Ectodermal cell (in vitro differentiated cells): ENCODE results near the gene MAPKAPK2.

Source experiments
- H3K27ac ChIP-seq: 2 replicates; pipeline ENCODE4 v1.7.0; 2013; ENCODE audit warnings: mild to moderate bottlenecking, low read depth, low read length; ENCODE audit not compliant: insufficient read depth, poor library complexity, severe bottlenecking
- H3K27me3 ChIP-seq: 2 replicates; pipeline ENCODE4 v1.7.0; 2013; ENCODE audit warnings: mild to moderate bottlenecking, low read length; ENCODE audit not compliant: insufficient read depth, control insufficient read depth, poor library complexity, severe bottlenecking
- H3K36me3 ChIP-seq: one replicate; pipeline ENCODE4 v1.7.0; 2013; ENCODE audit warnings: low read length; ENCODE audit not compliant: control insufficient read depth, insufficient read depth
- H3K4me1 ChIP-seq: one replicate; pipeline ENCODE4 v1.7.0; 2013; ENCODE audit warnings: low read length; ENCODE audit not compliant: control insufficient read depth, insufficient read depth
- H3K4me3 ChIP-seq: 2 replicates; pipeline ENCODE4 v1.7.0; 2013; ENCODE audit warnings: low read depth, low read length, control low read depth; ENCODE audit not compliant: insufficient read depth
- H3K9me3 ChIP-seq: 2 replicates; pipeline ENCODE4 v1.7.0; 2013; ENCODE audit warnings: mild to moderate bottlenecking, low read length, moderate library complexity; ENCODE audit not compliant: control insufficient read depth
- WGBS, 2 experiments: methylation state at CpG; one replicate each; pipeline ENCODE4 v1.1.7; 2013; ENCODE audit warnings: missing lambda C conversion rate in 2 of 2; 5-methylcytosine and 5-hydroxymethylcytosine counted together

The MAPKAPK2 gene

DNA sequence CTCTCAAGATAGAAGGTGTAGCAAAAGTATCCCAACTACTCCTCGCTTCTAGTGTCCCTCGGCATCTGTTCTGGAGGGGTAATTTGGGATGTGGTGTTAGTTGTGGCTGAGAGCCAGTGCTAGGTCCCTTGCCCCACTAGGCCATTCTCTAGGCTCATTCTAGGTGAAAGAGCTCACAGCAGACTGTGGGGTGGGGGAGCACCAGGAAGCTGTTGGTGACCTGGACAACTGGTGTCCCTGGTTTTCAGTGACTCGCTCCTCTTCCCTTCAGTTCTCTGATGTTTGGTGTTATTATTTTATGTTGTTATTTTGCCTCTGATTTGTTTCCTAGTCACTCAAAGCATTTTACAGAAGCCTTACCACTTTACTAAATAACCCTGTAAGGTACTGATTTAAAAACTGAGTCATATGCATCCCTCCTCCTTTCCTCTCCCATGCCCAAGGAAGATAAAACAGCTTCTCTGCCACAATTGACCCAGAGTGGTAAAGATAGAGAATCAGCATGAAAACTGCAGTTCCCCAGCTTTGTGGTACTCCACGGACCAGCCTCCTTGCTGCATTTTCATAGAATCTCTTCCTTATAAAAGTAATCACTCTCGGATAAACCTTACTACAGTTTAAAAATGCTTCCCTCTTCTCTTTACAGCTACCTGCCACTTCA is 35.3 kb upstream of the MAPKAPK2 start:
- H3K27ac ChIP-seq: no peak overlapping the region

DNA sequence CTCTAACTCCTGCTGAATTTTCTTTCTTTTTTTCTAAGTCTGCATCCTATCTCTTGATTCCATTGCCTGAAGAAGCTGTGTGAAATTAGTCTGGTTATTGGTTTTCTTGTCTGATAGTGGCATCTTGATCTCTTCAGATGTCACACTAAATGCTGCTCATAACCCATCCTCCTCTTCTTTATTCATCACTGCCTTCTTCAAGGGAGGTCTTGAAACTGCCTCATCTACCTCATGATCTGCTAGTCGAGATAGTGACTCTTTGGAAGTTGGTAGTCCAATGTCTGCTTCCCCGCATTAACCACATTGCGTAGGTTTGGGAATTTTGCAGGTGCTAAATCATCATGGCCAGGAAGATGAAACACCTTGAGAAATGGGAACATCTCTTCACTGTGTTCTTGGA is 33.7 kb upstream of the MAPKAPK2 start:
- Histone ChIP-seq H3K9me3 (no peaks in the 10 kb centered on the region), H3K4me3 (no peak overlapping the region), H3K27me3 (no peaks in the 10 kb centered on the region), H3K36me3 (peaks cover 15% of the 10 kb centered on the region), H3K4me1 (no peaks in the 10 kb centered on the region), H3K27ac (no peak overlapping the region)
- WGBS, 2 experiments: 95 to 97% methylated on average over 3 of the region's 3 CpGs

More for the DNA sequence above, 35.3 kb upstream of the MAPKAPK2 start:
- Histone ChIP-seq H3K27me3 (no peaks in the 10 kb centered on the region), H3K4me1 (no peaks in the 10 kb centered on the region), H3K9me3 (no peaks in the 10 kb centered on the region), H3K36me3 (peaks cover 15% of the 10 kb centered on the region), H3K4me3 (no peak overlapping the region)
- WGBS, 2 experiments: 94 to 97% methylated on average over 5 of the region's 5 CpGs

DNA sequence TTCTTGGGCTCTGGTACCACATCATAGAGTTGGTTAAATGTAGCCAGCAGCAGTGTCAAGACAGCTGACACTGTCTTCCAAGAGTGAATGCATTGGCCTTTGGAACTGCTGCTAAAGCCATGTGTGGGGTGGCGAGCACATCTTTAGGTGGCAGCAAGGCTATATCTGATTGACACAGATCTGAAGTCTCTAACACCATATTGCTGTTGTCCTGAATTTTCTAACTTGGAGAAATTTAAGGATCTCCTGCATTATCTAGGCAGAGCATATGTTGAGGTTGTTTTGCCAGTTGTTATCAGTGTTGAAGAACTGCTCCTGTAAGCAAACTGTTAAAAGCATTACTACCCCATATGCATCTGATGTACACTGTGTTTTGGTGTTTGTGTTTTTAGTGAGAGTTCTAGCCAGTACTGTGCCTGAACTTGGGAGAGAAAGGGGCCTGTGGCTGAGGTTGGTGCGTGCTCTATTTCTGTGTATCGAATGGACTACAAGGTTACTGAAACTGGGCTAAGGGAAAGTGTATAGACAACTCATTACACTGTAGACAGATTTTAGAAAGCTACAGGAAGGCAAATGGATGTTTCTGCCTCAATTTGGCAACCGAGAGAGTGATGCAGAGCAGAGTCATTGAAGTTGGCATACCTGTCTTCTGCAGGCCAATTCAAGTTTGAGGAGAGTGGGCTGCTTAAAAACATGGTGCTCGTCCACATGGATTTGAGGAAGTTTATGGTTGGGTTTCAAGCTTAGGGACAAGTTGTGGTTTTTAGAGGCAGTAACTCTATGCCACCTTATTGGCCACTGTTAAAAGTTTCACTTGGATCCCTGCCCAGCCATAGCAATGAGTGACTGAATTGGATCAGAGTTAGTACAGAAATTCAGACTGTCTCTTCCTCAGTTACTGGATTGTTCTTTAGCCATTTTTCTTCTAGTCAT is 32.5 kb upstream of the MAPKAPK2 start:
- 94 to 98% methylated on average over 5 of the region's 5 CpGs for WGBS, 2 experiments
- no peaks in the 10 kb centered on the region for H3K9me3 ChIP-seq
- no peak overlapping the region for H3K4me3 ChIP-seq
- no peaks in the 10 kb centered on the region for H3K4me1 ChIP-seq
- H3K27ac ChIP-seq: no peak overlapping the region
- H3K36me3 ChIP-seq: peaks cover 7% of the 10 kb centered on the region
- peaks cover 2% of the 10 kb centered on the region for H3K27me3 ChIP-seq

DNA sequence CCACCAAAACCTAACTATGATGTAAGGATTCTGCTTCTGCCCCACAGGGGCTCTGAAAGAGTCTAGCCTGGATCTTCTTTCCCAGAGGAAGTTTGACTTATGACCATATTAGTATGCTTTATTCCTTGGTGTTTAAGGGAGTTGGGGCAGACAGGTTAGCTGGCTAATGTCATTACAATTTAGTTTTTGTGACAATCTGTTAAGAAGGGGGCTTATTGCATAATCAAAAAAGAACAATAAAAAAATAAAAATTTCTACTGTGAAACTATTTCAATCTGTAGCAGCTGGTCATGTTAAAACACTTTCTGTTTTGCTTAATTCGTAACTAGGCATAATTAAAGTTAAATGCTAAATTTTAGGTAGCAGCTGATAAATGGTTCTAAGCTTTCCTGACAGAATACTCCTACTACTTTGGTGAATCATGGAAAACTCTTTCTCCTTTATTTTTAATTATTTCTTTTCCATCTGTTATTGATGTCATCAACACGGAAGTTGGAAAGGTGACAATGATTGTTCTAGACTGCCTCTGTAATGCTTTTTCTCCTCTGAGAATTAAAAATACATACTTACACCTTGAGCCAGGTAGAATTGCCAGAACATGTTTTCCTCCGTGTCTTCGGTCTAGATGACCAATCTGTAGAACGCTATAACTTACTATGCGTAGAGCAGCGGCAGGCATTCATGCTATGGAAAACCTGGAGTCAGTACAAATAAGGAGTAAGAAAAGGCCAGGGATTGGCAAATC is 30.8 kb upstream of the MAPKAPK2 start:
- Histone ChIP-seq H3K27me3 (peaks cover 11% of the 10 kb centered on the region), H3K4me3 (no peak overlapping the region), H3K36me3 (no peaks in the 10 kb centered on the region), H3K4me1 (peaks cover 3% of the 10 kb centered on the region), H3K27ac (no peak overlapping the region), H3K9me3 (no peaks in the 10 kb centered on the region)
- 96 to 97% methylated on average over 7 of the region's 7 CpGs for WGBS, 2 experiments

DNA sequence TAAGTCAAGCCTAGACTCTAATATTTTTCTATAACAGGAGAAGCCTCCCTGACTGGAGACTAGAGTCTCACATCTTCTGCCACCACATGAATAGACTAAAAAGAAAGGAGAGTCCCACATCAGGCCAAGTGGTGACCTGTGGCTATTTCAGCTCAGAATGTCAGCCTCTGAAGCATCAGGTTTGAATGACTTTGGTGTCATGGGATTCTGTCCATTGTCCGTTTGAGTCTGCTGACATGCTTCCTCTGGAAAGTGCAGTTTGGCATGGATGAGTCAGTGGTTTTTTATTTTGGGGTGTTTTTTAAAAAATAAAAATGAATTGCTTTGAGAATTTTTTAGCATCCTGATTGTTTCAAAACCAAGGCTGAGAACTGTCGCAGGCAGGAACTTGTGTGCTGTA is 29.9 kb upstream of the MAPKAPK2 start:
- H3K4me3 ChIP-seq: no peak overlapping the region
- no peaks in the 10 kb centered on the region for H3K36me3 ChIP-seq
- peaks cover 6% of the 10 kb centered on the region for H3K4me1 ChIP-seq
- H3K27me3 ChIP-seq: peaks cover 11% of the 10 kb centered on the region
- no peaks in the 10 kb centered on the region for H3K9me3 ChIP-seq
- 87 to 90% methylated on average over 2 of the region's 2 CpGs for WGBS, 2 experiments
- no peak overlapping the region for H3K27ac ChIP-seq

DNA sequence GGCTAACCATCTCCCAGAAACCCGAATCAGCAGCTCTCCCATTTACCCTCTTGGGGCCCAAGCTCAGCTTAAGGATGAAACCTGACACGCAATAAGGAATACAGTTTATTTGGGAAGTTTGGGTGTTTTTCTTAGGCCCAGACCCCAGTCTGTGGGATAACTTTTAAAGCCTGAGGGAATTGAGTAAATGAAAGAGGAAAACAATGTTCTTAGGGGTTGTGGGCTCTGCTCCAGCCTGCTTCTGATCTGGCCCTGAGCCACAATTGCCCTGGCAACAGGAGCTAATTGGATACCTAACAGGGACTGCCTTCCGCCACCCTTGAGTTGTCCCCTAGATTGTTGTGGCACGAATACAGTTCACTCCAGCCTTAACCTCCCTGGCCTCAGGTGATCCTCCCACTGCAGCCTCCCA is 29.2 kb upstream of the MAPKAPK2 start:
- H3K4me1 ChIP-seq: peaks cover 6% of the 10 kb centered on the region
- WGBS, 2 experiments: 88 to 92% methylated on average over 4 of the region's 4 CpGs
- H3K27me3 ChIP-seq: peaks cover 11% of the 10 kb centered on the region
- no peaks in the 10 kb centered on the region for H3K9me3 ChIP-seq
- H3K27ac ChIP-seq: no peak overlapping the region
- no peaks in the 10 kb centered on the region for H3K36me3 ChIP-seq
- no peak overlapping the region for H3K4me3 ChIP-seq

DNA sequence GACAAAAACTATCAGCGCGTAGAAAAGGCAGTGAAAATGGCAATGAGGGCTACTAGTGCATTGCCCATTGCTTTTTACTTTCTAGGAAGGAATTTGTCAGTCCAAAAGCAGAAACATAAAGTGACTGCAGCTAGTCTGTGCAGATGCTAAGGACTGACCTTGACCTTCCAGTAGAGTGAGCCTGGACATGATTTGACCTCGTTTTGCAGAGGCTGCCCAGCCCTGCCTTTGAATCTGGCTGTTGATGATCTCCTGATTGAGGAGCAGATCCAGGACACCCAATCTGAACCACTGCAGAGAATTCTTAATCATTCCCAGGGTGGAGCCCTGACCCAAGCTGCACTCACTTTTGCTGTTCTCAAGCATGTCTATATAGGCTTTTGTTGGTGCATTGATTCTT is 27.8 kb upstream of the MAPKAPK2 start:
- Histone ChIP-seq H3K4me1 (peaks cover 6% of the 10 kb centered on the region), H3K36me3 (no peaks in the 10 kb centered on the region), H3K27ac (no peak overlapping the region), H3K4me3 (no peak overlapping the region), H3K27me3 (peaks cover 12% of the 10 kb centered on the region), H3K9me3 (no peaks in the 10 kb centered on the region)
- WGBS, 2 experiments: 96 to 98% methylated on average over 3 of the region's 3 CpGs

DNA sequence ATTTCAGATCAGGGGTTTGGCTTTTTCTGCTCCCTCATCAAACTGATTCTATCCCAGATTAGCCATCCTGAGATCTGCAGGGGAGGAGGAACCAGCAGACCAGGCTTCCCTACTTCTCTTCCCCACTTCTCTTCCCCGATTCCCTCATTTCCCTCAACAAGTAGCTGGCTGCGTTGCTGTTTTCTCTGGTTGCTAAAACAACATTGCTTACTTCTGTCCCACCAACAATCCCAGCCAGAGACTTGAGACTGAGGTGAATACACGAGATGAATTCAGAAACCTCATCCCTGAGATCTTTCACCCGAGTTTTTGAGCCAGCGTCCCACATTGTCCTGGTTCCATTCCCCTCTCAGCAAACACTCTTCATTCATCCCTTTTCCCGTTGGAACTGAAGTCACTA is 27.0 kb upstream of the MAPKAPK2 start:
- Histone ChIP-seq H3K36me3 (no peaks in the 10 kb centered on the region), H3K27me3 (peaks cover 19% of the 10 kb centered on the region), H3K9me3 (no peaks in the 10 kb centered on the region), H3K4me3 (no peak overlapping the region), H3K4me1 (peaks cover 6% of the 10 kb centered on the region), H3K27ac (no peak overlapping the region)
- WGBS, 2 experiments: 80% methylated on average over 6 of the region's 6 CpGs

DNA sequence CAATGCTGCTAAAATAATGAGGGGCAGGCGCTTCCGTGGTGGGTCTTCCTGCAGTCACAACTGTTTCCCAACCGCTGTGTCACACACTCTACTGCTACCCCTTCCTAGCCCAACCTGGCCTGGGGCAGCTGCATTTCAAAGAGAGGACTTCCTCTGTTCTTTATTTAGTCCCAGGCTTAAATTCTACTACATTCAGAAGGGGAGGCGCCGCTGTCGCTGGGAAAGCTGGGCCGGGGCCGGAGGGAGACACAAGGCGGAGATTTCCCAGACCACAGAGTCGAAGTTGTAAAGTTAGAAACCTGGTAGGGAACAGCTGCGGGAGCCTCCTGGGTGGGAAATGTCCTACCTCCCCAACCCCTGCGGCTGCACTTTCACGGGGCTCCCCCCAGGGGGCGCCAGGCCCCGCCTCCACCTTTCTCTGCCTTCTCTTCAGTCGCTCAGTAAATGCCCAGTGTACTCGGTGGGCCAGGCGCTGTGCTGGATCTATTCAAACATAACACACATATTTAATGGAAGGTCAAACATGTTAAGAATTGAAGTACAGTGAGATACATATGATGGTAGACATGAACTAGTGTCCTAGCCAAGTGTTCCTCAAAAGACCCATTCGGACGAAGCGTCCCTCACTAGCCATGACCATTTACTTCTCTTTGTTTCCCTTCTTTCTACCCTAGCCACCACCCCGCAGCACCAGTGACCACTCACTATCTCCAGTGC is 26.3 kb upstream of the MAPKAPK2 start:
- Histone ChIP-seq H3K36me3 (no peaks in the 10 kb centered on the region), H3K4me3 (no peak overlapping the region), H3K9me3 (no peaks in the 10 kb centered on the region), H3K27ac (no peak overlapping the region), H3K27me3 (peaks cover 25% of the 10 kb centered on the region), H3K4me1 (peaks cover 6% of the 10 kb centered on the region)
- 22% methylated on average over 20 to 22 of the region's 22 CpGs for WGBS, 2 experiments
